ENCODE measurements around the gene COL26A1. TPM values are rescaled to one million over a fixed set of nuclear protein-coding genes. Genes with fewer than 3 reads are reported as not detected.
A peak's percentile ranks its signal among the peaks of the same experiment; 100 is the strongest.
"Not testable (repeated sequence)": the region's sequence is repeated elsewhere in the genome, so short reads cannot be mapped to it uniquely, and the experiment has no call there.

The COL26A1 gene
- total and polyA plus RNA-seq, 8 donors = 0.37 to 3.5 (median 0.86) TPM

DNA sequence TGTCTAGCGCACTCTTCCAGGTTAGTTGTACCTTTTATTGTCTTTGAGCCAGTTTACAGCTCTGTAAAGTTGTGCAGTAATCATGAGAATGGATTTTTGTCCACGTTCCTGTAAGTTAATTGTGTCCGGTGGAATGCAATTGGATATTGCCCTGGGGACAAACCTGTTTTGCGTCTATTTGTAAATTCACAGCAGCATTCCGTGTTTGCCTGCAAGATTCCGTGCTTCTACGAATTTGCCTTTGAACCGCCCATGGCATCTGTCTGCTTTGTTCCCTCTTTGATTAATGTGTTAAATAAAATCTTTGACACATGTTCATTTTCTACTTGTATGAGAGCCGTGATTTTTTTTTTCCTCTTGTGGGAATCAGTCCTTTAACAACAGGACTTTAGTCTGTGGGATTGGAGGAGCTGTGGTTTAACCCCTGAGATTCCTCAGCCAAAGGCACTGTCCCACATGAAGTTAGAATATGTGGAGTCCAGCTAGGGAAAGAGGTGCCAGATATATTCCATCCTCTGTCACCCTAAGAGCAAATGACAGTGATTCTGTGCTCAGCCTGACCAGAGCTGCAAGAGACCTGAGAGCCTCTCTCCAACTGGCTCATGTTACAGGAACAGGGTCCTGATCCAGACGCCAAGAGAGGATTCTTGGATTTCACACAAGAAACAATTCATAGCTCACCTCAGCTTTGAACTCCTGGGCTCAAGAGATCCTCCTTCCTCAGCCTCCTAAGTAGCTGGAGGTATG is 126.3 kb downstream of the COL26A1 start:
- no peak for TF ChIP-seq CTCF (IDR thresholded peaks at IDR 0.05)
- 28 to 35% methylated on average over 10 of the region's 10 CpGs for WGBS, 2 donors
- Histone ChIP-seq H3K36me3 (no peaks in the 10 kb centered on the region), H3K27ac (no peak overlapping the region), H3K9me3 (no peaks in the 10 kb centered on the region), H3K27me3 (no peaks in the 10 kb centered on the region), H3K4me3 (no peak overlapping the region), H3K4me1 (no peaks in the 10 kb centered on the region)
- no peak for FAIRE-seq
- DNase-seq = no peak
- peak in 2 of 4 donors; percentile 43 to 57 for ATAC-seq
- intact Hi-C loops (cut with DNase I) = no loop called here

GRCh38 chr7:101490439-101490838 is 127.8 kb downstream of the COL26A1 start:
- WGBS, 2 donors = 83% methylated on average over 9 of the region's 9 CpGs

GRCh38 chr7:101491442-101491841 is 128.8 kb downstream of the COL26A1 start:
- intact Hi-C loops (cut with DNase I); ATAC-seq; H3K4me3 ChIP-seq; H3K4me1 ChIP-seq; H3K27ac ChIP-seq; H3K36me3 ChIP-seq; H3K27me3 ChIP-seq; DNase-seq; H3K9me3 ChIP-seq; FAIRE-seq: not testable (repeated sequence)
- WGBS, 2 donors = 87 to 93% methylated on average over 4 of the region's 4 CpGs

More at GRCh38 chr7:101490439-101490838, 127.8 kb downstream of the COL26A1 start:
- H3K27ac ChIP-seq; DNase-seq; ATAC-seq; H3K4me1 ChIP-seq; H3K36me3 ChIP-seq; H3K9me3 ChIP-seq; H3K4me3 ChIP-seq; intact Hi-C loops (cut with DNase I); H3K27me3 ChIP-seq; FAIRE-seq: not testable (repeated sequence)

- no peaks in the 10 kb centered on the region for H3K27me3 ChIP-seq
- TF ChIP-seq CTCF (IDR thresholded peaks at IDR 0.05) = no peak
- no peaks in the 10 kb centered on the region for H3K36me3 ChIP-seq
- FAIRE-seq (no peak), ATAC-seq (no peak), DNase-seq (no peak)
- intact Hi-C loops (cut with DNase I) = no loop called here
- no peak overlapping the region for H3K27ac ChIP-seq
- no peaks in the 10 kb centered on the region for H3K9me3 ChIP-seq
- H3K4me1 ChIP-seq = no peaks in the 10 kb centered on the region
- no peak overlapping the region for H3K4me3 ChIP-seq
- WGBS, 2 donors = 67 to 71% methylated on average over 15 of the region's 15 CpGs
Observed at GRCh38 chr7:101494602-101495329, 132.1 kb downstream of the COL26A1 start.

- intact Hi-C loops (cut with DNase I) = no loop called here
- ATAC-seq (no peak), DNase-seq (no peak), FAIRE-seq (no peak)
- no peaks in the 10 kb centered on the region for H3K9me3 ChIP-seq
- no peaks in the 10 kb centered on the region for H3K36me3 ChIP-seq
- no peak overlapping the region for H3K27ac ChIP-seq
- no peak overlapping the region for H3K4me3 ChIP-seq
- no peak for TF ChIP-seq CTCF (IDR thresholded peaks at IDR 0.05)
- WGBS, 2 donors = 83 to 84% methylated on average over 8 of the region's 8 CpGs
- no peaks in the 10 kb centered on the region for H3K27me3 ChIP-seq
- H3K4me1 ChIP-seq = no peaks in the 10 kb centered on the region
Observed at GRCh38 chr7:101496017-101496416, 133.3 kb downstream of the COL26A1 start.

- FAIRE-seq (no peak), ATAC-seq (no peak), DNase-seq (no peak)
- Histone ChIP-seq H3K9me3 (no peaks in the 10 kb centered on the region), H3K36me3 (no peaks in the 10 kb centered on the region), H3K27ac (no peak overlapping the region), H3K4me3 (no peak overlapping the region), H3K4me1 (no peaks in the 10 kb centered on the region), H3K27me3 (no peaks in the 10 kb centered on the region)
- TF ChIP-seq CTCF (IDR thresholded peaks at IDR 0.05) = no peak
- 92 to 97% methylated on average over 2 of the region's 2 CpGs for WGBS, 2 donors
- intact Hi-C loops (cut with DNase I) = no loop called here
Observed at GRCh38 chr7:101501351-101501750, 138.7 kb downstream of the COL26A1 start.

Data from pancreas (tissue), 10 donors.